Measurements from ENCODE around the gene RGL3.
A peak's percentile ranks its signal among the peaks of the same experiment; 100 is the strongest.
"Not testable (repeated sequence)": the region's sequence is repeated elsewhere in the genome, so short reads cannot be mapped to it uniquely, and the experiment has no call there.

RGL3 gene

DNA sequence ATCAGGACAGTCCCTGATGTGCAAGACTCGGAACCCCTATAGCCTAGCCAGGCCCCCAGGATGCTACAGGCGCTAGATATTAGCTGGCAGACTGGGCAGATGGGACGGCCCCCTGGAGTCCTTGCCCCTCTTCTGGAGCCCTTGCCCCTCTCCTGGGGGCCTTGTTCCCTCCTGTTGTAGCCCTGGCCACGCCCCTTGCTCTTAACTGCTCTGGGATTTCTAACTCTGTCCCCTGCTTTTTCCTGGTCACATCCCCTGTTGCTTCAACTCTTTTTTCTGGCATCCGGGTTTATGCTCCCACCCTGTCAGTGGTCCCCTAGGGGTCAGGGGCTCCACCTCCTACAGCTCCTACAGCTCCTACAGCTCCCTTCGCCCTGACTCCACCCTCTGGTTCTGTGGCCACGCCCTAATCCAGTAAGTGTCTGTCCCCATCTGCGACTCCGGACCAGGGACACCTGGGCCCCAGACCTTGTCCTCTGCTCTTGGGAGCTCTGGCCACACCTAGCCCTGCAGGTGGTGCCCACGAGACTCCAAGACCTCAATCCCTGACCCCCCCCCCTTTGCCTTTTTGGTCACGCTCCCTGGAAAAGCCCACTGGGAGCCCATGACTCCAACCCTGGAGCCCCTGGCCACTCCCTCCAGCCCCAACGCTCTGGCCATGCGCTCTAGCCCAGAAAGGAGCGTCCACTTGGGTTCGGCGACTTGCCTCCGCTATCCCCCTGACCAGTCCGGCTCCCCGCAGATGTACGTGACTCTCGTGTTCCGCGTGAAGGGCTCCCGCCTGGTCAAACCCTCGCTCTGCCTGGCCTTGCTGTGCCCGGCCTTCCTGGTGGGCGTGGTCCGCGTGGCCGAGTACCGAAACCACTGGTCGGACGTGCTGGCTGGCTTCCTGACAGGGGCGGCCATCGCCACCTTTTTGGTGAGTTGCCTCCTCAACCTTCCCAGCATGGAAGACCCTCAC lies 57.1 kb downstream of the RGL3 start:
- DNase-seq (ENCODE audit: low read depth), result no peak

DNA sequence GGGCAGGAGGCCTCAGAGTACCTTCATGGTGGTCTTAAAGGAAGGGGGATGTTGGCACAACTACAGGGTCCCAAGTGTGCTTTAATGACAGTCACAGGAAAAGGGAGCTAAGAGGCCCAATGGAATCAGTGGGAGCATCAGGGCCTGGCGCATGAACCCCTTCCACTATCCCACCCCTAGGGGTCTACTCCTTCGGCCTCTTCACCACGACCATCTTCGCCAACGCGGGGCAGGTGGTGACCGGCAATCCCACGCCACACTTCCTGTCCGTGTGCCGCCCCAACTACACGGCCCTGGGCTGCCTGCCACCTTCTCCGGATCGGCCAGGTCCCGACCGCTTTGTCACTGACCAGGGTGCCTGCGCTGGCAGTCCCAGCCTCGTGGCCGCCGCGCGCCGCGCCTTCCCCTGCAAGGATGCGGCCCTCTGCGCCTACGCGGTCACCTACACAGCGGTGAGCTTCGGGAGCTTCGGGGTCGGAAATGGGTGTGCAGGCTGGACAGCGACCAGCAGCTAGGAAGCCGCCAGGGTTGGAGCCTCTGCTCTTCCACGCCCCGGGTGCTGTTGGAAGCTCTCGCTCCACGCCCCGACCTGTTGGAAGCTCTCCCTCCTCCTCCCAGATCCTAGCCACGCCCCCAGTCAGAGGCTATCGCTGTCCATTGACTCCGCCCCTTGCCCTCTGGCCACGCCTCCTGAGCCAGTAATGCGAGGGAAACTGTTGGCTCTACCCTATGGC lies 57.9 kb downstream of the RGL3 start:
- no peak for DNase-seq (ENCODE audit: low read depth)

DNA sequence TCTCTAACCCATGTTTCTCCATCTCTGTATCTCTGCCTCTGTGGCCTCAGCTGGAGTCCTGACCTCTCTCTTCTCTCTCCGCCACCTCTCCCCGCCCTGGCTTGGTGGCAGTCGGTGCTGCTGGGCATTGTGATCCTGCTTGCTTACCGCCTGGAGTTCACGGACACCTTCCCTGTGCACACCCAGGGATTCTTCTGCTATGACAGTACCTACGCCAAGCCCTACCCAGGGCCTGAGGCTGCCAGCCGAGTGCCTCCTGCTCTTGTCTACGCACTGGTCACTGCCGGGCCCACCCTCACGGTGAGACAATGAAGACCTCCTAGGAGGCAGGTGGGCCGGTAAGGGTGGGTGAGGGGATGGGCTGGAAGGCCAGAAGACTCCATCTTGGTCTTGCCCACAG lies 59.7 kb downstream of the RGL3 start:
- no peak for DNase-seq (ENCODE audit: low read depth)

DNA sequence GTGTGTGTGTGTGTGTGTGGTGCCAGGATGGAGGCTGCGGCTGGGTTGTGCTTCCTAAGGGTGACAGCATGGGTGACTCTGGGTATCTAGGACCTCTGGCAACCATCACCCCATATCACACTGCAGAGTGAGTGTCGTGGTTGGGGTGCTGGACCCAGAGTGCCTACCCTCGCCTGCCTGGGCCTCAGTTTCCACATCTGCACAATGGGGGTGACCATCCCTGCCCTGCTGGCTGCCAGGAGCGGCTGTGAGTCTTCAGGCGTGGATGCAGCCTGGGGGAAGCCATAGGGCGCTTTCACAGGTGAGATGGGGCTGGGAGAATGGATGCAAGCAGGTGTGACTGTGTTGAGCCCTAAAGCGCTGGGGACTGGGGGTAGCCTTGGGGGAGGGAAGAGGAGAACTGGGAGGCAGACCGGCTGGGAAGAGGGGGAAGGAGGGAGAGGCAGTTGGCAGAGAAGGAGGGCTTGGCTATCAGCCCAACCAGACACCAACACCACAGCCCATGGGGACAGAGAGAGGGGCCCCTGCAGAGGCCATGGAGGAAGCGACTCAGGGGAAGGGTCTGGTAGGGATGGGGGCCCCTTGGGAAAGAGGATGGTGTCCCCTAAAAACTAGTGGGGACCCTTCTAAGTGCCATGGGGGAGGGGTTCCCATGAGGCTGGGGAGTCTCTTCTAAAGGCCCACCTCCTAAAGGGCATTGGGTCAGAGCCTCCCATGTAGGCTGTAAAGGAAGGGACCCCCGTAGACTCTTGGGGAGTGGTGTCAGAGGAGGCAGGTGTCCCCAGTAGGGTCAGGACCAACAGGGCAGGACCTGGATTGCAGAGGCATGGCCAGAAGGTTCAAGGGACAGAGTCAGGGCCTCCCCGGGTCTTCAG lies 62.2 kb downstream of the RGL3 start:
- no peak for DNase-seq (ENCODE audit: low read depth)

DNA sequence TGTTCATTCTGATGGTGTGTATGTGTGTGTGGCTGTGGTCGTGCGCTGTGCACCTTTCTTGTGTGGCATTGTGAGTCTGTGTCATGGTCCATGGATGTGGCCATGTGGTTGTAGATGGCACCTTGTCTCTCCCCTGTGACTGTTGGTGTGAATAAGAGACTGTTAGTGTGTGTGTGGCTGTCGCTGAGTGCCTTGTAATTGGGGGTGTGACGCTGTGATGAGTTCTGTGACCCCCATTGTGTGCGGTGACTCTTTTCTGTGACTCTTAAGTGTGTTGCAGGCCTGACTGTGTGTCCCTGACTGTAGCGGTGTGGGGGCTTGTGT lies 63.1 kb downstream of the RGL3 start:
- DNase-seq (ENCODE audit: low read depth), result no peak

DNA sequence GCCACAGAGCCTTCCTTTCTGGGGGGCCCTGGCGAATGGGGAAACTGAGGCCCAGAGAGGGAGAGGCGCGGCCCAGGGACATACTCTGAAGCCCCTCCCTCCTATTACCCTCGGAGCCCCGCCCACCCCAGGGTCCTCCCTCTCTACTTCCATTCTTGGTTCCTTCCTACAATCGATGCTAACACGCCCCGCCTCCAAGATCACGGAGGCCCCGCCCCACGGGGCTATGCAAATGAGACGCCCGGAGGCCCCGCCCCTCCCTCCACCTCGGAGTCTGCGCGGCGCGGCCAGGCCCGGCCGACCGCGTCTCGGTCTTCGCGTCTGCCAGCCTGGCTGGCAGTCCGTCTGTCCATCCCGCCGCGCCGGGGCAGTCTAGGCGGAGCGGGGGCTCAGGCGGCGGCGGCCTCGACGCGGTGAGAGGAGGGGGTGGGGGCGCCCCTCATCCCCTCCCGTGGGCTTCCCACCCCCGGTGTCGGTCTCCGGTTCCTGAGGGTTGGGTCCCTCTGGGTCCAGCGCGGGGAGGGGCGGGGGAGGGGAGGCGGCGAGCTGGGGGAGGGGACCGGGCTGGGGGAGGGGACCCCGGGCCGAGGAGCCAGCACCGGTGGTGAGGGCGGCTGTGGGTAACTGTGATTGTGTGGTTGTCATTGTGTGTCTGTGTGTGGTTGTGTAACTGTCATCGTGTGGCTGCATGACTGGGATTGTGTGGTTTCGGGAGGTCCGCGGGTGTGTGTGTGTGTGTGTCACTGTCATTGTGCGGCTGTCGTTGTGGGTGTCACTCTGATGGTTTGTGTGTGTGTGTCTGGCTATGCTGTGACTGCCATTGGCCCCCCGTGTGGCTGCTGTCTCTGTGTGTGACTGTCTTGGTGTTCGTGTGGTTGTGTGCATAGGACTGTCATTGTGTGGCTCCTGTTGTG lies 63.7 kb downstream of the RGL3 start, which contains the start of gene PLPPR2:
Gene PLPPR2, plus strand, starts transcription at position 273 of the 914 bp plus-strand sequence. CDS start 2,242 bp downstream, outside the sequence.
- peak; percentile 79 for DNase-seq (ENCODE audit: low read depth)

DNA sequence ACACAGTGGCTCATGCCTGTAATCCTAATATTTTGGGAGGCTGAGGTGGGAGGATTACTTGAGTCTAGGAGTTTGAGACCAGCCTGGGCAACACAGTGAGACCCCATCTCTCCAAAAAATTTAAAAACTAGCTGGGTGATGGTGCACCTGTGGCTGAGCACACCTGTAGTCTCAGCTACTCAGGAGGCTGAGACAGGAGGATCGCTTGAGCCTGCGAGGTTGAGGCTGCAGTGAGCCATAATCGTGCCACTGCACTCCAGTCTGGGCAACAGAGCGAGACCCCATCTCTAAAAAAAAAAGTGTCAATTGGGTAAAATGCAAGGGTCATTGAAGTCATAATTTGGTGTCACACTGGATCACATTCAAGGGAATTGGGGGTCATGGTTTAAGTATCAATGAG lies 65.0 kb downstream of the RGL3 start:
- DNase-seq (ENCODE audit: low read depth), result not testable (repeated sequence)

DNA sequence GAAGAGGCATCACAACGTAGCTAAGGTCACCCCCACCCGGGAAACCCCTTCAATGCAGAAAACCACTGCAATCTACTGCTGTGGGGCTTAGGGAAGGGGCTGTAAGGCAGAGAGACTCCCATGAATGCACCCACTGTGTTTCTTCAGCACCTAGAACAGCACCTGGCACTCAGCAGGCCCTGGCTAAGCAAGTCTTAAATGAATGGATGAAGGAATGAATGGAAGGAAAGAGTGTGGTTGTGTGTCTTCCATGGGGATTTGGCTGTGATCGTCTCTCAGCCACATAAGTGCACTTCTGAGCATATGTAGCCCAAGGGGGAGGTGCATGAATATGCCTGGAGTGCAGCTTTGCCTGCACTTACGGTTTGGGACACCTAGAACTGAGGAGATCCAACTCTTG lies 69.9 kb downstream of the RGL3 start:
- no peak for DNase-seq (ENCODE audit: low read depth)

DNA sequence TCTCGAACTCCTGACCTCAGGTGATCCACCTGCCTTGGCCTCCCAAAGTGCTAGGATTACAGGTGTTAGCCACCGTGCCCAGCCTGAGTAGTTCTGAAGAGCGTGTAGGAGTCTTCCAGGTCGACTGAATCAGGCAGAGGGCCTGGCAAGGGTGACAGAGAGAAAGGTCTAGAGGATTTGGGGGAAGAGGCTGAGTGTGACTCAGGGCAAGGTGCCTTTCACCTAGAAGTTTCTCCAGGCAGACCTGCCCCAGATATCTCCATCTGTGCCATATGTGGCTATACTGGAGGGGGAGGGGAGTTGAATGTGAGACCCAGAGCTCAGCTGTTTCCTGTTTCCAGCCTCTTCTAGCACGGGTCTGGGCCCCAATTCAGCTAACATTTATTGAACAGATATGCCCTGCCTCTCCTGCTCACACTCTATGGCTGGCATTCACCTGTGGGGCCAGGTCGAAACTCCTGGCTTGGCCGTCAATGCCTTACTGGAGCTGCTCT lies 71.5 kb downstream of the RGL3 start:
- no peak for DNase-seq (ENCODE audit: low read depth)

DNA sequence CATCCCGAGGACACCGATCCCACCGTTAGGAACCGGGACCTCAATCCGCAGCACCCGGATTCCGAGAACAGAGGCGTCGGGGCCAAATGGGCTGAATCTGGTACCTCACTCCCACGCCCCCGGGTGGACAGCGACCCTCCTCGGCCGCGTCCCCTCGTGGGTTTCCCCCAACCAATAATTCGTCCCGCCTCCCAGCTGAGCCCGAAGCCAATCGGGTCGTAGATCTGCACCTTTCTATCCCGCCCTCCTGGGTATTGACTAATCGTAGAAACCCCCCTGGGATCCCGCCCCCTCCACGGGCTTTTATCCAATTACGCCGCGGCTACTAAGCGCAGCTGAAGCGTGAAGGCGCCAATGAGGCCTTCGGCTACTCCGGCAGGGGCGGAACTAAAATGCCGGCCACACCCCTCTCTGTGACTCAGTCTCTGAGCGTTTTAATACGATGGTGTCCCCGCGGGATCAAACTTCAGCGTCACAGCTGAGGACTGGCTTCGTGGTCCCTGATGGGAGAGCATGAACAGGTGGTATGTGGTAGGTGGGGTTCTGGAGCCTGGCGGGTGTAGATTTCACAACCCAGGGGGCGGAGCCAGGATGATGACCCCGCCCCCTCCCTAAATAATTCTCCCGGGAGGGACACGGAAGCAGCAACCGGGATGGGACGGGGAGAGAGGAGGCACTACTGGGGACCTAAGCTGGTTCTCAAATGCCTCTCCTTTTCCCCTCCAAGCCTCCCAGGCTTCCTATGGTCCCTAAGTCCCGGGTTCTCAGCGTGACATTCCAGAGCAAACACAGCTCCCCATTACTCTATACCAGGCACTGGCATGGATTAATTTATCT lies 72.8 kb downstream of the RGL3 start, which contains the start of the genes CCDC159 and TMEM205:
Gene CCDC159, plus strand, starts transcription at position 416 of the 837 bp plus-strand sequence. Its CDS starts 88 bp downstream, at position 504.
Gene TMEM205, minus strand, starts transcription at position 165 of the 837 bp plus-strand sequence. CDS start 649 bp downstream, outside the sequence.
- peak; percentile 98 for DNase-seq (ENCODE audit: low read depth)

DNA sequence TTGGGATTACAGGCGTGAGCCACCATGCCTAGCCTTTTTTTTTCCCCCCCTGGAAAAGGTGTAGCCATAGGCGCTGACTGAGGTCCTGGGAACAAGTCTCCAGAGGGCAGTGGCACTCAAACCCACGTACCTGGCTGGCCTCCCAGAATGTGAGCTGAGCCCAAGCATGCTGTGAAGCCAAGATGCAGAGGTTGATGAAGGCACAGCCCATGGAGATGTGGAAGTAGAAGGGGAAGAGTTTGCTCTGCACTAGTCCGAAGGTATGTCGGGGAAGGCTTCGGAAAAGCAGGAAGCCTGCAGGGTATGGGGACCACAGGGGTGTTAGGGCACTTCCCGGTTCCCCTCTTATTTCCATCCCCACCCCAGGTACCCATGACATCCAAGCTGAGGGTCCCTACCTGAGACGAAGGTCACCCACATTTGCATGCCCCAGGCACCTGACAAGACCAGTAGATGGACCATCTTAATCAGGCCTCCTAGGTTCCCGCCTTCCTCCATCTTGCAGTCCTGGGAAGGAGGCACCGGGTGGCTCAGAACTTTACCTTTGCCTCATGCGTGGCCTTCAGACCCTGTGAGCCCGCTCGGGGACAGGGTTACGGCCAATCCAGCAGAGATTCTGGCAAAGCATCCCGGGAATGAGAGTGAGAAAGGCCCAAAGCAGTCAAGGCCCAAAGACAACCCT lies 73.9 kb downstream of the RGL3 start:
- DNase-seq (ENCODE audit: low read depth), result no peak

Data from activated T-cell treated with anti-CD3 and anti-CD28 coated beads for 24 hours (primary cell).